HCT116 (cell line): Measurements from ENCODE around the gene DGAT2L6. TPM values are rescaled to one million over a fixed set of nuclear protein-coding genes. Genes with fewer than 3 reads are reported as not detected.

Source experiments
- ATAC-seq: fragments of 200-7000 bp; cut with Tn5 transposase; 2 replicates; pipeline ENCODE4 v1.9.1; 2020; ENCODE audit warnings: mild to moderate bottlenecking, moderate library complexity
- BruUV-seq: library from RNA; stranded (reverse); fragments of 400-500 nt; replicated peaks from 2 replicates; lab custom pipeline; 2021; lab: Mats Ljungman, UMichigan
- CTCF ChIA-PET: fragments of 300-600 bp; sonication (Branson Sonifier 250); formaldehyde crosslinking; loops from one replicate; lab custom pipeline; 2021; ENCODE audit warnings: antibody characterized with exemption; lab: Charles Lee
- POLR2A ChIA-PET: fragments of 300-600, 350-600 bp; sonication (Branson Sonifier 250); formaldehyde crosslinking; loops from one replicate; lab custom pipeline; 2021; ENCODE audit warnings: antibody characterized with exemption; lab: Charles Lee
- RAD21 ChIA-PET, 2 experiments: fragments of 300-600 bp; sonication (Branson Sonifier 250); formaldehyde crosslinking; loops; one replicate each; lab custom pipeline; 2023; ENCODE audit warnings: low total read pairs in 2 of 2; ENCODE audit not compliant: uncharacterized antibody in 2 of 2, unreplicated experiment in 2 of 2, low non-redundant PET in 1 of 2; lab: Charles Lee
- DNase-seq: peaks from one replicate; pipeline ENCODE4 v3.0.0-alpha.2; 2010; ENCODE audit warnings: low read depth, low spot score
- H2AFZ ChIP-seq: fragments of 200-600 bp; shearing (Covaris generic), sonication (generic); 2 replicates; pipeline ENCODE4 v1.6.1; 2017; ENCODE audit warnings: low read depth, mixed run types, mixed read lengths, antibody characterized with exemption, low read length; ENCODE audit not compliant: poor library complexity, severe bottlenecking
- H3K27ac ChIP-seq: 2 replicates; pipeline ENCODE4 v1.5.1; 2012; ENCODE audit warnings: low read depth, low read length
- H3K27me3 ChIP-seq: fragments of 200-600 bp; sonication (generic); 2 replicates; pipeline ENCODE4 v1.6.1; 2016; ENCODE audit warnings: mixed run types, low read length, mixed read lengths; ENCODE audit not compliant: insufficient read depth
- H3K36me3 ChIP-seq, 2 experiments: fragments of 200-500 bp in 1 of 2; fragments of 200-600 bp in 1 of 2; sonication (Bioruptor generic) in 1 of 2; sonication (generic) in 1 of 2; 2 replicates each; pipeline versions ENCODE4 v1.5.1 to v1.6.1; 2014 to 2016; ENCODE audit warnings: low read length in 2 of 2, inconsistent platforms in 1 of 2, mixed read lengths in 1 of 2, mixed run types in 1 of 2; ENCODE audit not compliant: insufficient read depth in 2 of 2, control insufficient read depth in 1 of 2
- H3K4me1 ChIP-seq, 2 experiments: fragments of 200-600 bp in 1 of 2; sonication (generic) in 1 of 2; 2 replicates each; pipeline versions ENCODE4 v1.5.1 to v1.6.1; 2012 to 2017; ENCODE audit warnings: low read length in 2 of 2, inconsistent platforms in 1 of 2, mild to moderate bottlenecking in 1 of 2, mixed read lengths in 1 of 2, mixed run types in 1 of 2, moderate library complexity in 1 of 2; ENCODE audit not compliant: insufficient read depth in 2 of 2, control insufficient read depth in 1 of 2
- H3K4me2 ChIP-seq: fragments of 200-600 bp; sonication (generic); 2 replicates; pipeline ENCODE4 v1.6.1; 2017; ENCODE audit warnings: mixed run types, low read length, mixed read lengths
- H3K4me3 ChIP-seq, 2 experiments: fragments of 200-600 bp in 1 of 2; sonication (generic) in 1 of 2; replicated peaks in 1 of 2; 2 replicates each; pipeline ENCODE4 v1.5.1; 2011 to 2016; ENCODE audit warnings: low read length in 2 of 2, control low read depth in 1 of 2, low read depth in 1 of 2, mild to moderate bottlenecking in 1 of 2, mixed read lengths in 1 of 2, mixed run types in 1 of 2
- H3K79me2 ChIP-seq: fragments of 200-600 bp; sonication (generic); 2 replicates; pipeline ENCODE4 v1.6.1; 2017; ENCODE audit warnings: mild to moderate bottlenecking, mixed run types, low read length, moderate library complexity, mixed read lengths; ENCODE audit not compliant: insufficient read depth
- H3K9ac ChIP-seq: fragments of 200-600 bp; sonication (generic); 2 replicates; pipeline ENCODE4 v1.6.1; 2016; ENCODE audit warnings: low read length, mixed read lengths
- H3K9me2 ChIP-seq: fragments of 200-600 bp; sonication (generic), shearing (Covaris generic); 2 replicates; pipeline ENCODE4 v1.6.1; 2017; ENCODE audit warnings: mixed run types, mild to moderate bottlenecking, moderate library complexity; ENCODE audit not compliant: insufficient read depth
- H3K9me3 ChIP-seq, 2 experiments: fragments of 200-500 bp in 1 of 2; fragments of 200-600 bp in 1 of 2; sonication (Bioruptor generic) in 1 of 2; sonication (generic) in 1 of 2; 2 replicates each; pipeline ENCODE4 v1.6.1; 2014 to 2017; ENCODE audit warnings: low read length in 2 of 2, mixed read lengths in 2 of 2, inconsistent platforms in 1 of 2, low read depth in 1 of 2, mild to moderate bottlenecking in 1 of 2, mixed run types in 1 of 2, moderate library complexity in 1 of 2; ENCODE audit not compliant: control insufficient read depth in 1 of 2, insufficient read depth in 1 of 2
- H4K20me1 ChIP-seq: fragments of 200-600 bp; sonication (generic), shearing (Covaris generic); 2 replicates; pipeline ENCODE4 v1.6.1; 2017; ENCODE audit warnings: mixed run types, mild to moderate bottlenecking, moderate library complexity; ENCODE audit not compliant: insufficient read depth
- CBX3 ChIP-seq: IDR thresholded peaks from 2 replicates; pipeline ENCODE4 v1.6.1; 2012; ENCODE audit warnings: low read depth
- EGR1 ChIP-seq: IDR thresholded peaks from 2 replicates; pipeline ENCODE4 v1.6.1; 2012; ENCODE audit warnings: low read depth
- FOSL1 ChIP-seq: IDR thresholded peaks from 2 replicates; pipeline ENCODE4 v1.6.1; 2012; ENCODE audit warnings: low read depth
- JUND ChIP-seq: IDR thresholded peaks from 2 replicates; pipeline ENCODE4 v1.6.1; 2012
- SP1 ChIP-seq: IDR thresholded peaks from 2 replicates; pipeline ENCODE4 v1.6.1; 2012; ENCODE audit warnings: low read depth
- TCF7L2 ChIP-seq: IDR thresholded peaks from 2 replicates; pipeline ENCODE4 v1.7.0; 2011; ENCODE audit warnings: borderline replicate concordance, inconsistent platforms; ENCODE audit not compliant: insufficient read depth, insufficient read length; ENCODE audit errors: extremely low read depth
- YY1 ChIP-seq: IDR thresholded peaks from 2 replicates; pipeline ENCODE4 v1.6.1; 2011; ENCODE audit warnings: low read length, low read depth, moderate library complexity, mild to moderate bottlenecking; ENCODE audit not compliant: insufficient replicate concordance; ENCODE audit errors: extremely low read depth
- intact Hi-C: fragments of 100-400 bp; cut with micrococcal nuclease; formaldehyde crosslinking; loops from 2 replicates; pipeline ENCODE4 v1.10.0; 2022
- total RNA-seq: library from RNA; stranded (reverse); gene quantifications from one replicate; pipeline ENCODE4 v1.2.1, GENCODE V29; 2021; ENCODE audit not compliant: unreplicated experiment
- TF ChIP-seq, protein P1 (sequence below): IDR thresholded peaks from 2 replicates; pipeline ENCODE4 v1.6.1; 2011; ENCODE audit warnings: mild to moderate bottlenecking, low read length, moderate library complexity; ENCODE audit not compliant: insufficient replicate concordance; ENCODE audit errors: extremely low read depth

Gene DGAT2L6
- total RNA-seq, 1 experiment from 2014 or later = not detected

GRCh38 chrX:70254063-70254400, 76.7 kb downstream of the DGAT2L6 start (continued):
- no peak for TF ChIP-seq TCF7L2

DNA sequence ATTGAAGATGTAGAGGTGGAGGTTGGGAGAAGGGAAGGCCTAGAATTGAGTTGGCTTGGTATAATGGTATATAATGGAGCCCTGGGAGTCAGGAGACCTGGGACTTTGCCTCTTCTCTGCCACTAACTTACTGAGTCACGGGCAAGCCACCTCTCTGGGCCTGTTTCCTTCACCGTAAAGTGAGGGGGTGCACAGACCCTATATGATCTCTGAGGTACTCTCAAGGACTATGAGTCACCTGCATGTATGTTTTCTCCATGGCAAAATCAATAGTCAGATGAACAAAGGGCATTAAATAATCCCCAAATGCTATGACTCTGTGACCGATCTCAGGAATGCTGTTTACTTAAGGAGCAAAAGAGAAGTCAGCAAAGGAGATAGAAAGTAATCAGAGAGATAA, 77.6 kb downstream of the DGAT2L6 start:
- DNase-seq = peak; percentile 54
- H3K4me1 ChIP-seq = peaks cover 16 to 46% of the 10 kb centered on the region in 2 experiments
- ATAC-seq = peak; percentile 49
- ChIA-PET CTCF (no interaction called here), RAD21 (no interaction called here), POLR2A (no interaction called here)
- no peaks in the 10 kb centered on the region for H3K9me2 ChIP-seq
- intact Hi-C loops = no loop called here
- no peaks in the 10 kb centered on the region for H3K36me3 ChIP-seq
- peak; percentile 48; the same call in 1 of the 2 replicates for TF ChIP-seq FOSL1
- TF ChIP-seq JUND = peak; percentile 50; the same call in 1 of the 2 replicates
- no peak for TF ChIP-seq YY1
- 0 out of 2 replicates have a peak, but pooled peaks have one; percentile 25 for TF ChIP-seq CBX3
- TF ChIP-seq SP1 = peak; percentile 41
- TF ChIP-seq, protein P1, sequence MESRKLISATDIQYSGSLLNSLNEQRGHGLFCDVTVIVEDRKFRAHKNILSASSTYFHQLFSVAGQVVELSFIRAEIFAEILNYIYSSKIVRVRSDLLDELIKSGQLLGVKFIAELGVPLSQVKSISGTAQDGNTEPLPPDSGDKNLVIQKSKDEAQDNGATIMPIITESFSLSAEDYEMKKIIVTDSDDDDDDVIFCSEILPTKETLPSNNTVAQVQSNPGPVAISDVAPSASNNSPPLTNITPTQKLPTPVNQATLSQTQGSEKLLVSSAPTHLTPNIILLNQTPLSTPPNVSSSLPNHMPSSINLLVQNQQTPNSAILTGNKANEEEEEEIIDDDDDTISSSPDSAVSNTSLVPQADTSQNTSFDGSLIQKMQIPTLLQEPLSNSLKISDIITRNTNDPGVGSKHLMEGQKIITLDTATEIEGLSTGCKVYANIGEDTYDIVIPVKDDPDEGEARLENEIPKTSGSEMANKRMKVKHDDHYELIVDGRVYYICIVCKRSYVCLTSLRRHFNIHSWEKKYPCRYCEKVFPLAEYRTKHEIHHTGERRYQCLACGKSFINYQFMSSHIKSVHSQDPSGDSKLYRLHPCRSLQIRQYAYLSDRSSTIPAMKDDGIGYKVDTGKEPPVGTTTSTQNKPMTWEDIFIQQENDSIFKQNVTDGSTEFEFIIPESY = no peak
- 0 out of 2 replicates have a peak, but pooled peaks have one; percentile 31 for TF ChIP-seq EGR1
- 0 out of 4 replicates have a peak overlapping the region, but pooled peaks of 1 of the 2 experiments have one; percentile 13 for H3K4me3 ChIP-seq
- no peaks in the 10 kb centered on the region for H3K27me3 ChIP-seq
- H3K9ac ChIP-seq = no peak overlapping the region
- H3K27ac ChIP-seq = peak overlapping the region; percentile 71
- BruUV-seq = TSS peak; percentile 63
- no peaks in the 10 kb centered on the region for H3K79me2 ChIP-seq
- H3K4me2 ChIP-seq = peak overlapping the region; percentile 66
- no peaks in the 10 kb centered on the region for H4K20me1 ChIP-seq
- H2AFZ ChIP-seq = no peak overlapping the region
- H3K9me3 ChIP-seq = no peaks in the 10 kb centered on the region

Other genes with a start within 250 kb of the DGAT2L6 start
- not detected for gene AWAT2, start 127.5 kb upstream of the DGAT2L6 start, total RNA-seq
- not detected for gene OTUD6A, start 115.0 kb upstream of the DGAT2L6 start, total RNA-seq
- gene IGBP1, start 44.0 kb upstream of the DGAT2L6 start, total RNA-seq = 50.7 TPM
- not detected for gene AWAT1, start 57.2 kb downstream of the DGAT2L6 start, total RNA-seq
- gene P2RY4, start 82.7 kb downstream of the DGAT2L6 start, total RNA-seq = not detected
- gene ARR3, start 90.9 kb downstream of the DGAT2L6 start, total RNA-seq = not detected
- not detected for gene RAB41, start 104.7 kb downstream of the DGAT2L6 start, total RNA-seq
- 29.6 TPM for gene PDZD11, start 112.4 kb downstream of the DGAT2L6 start, total RNA-seq
- gene KIF4A, start 112.6 kb downstream of the DGAT2L6 start, total RNA-seq = 40.3 TPM
- gene GDPD2, start 245.8 kb downstream of the DGAT2L6 start, total RNA-seq = not detected